Activated naive CD8-positive, alpha-beta T cell (primary cell): ENCODE measurements around the gene SFPQ.

ENCODE experiments used
- H3K27ac Mint-ChIP-seq: one replicate; pipeline ENCODE4 v1.8.0; 2021; ENCODE audit warnings: mixed read lengths
- H3K27me3 Mint-ChIP-seq: one replicate; pipeline ENCODE4 v1.8.0; 2021; ENCODE audit warnings: mixed read lengths
- H3K36me3 Mint-ChIP-seq: one replicate; pipeline ENCODE4 v1.8.0; 2021; ENCODE audit warnings: mixed read lengths
- H3K4me1 Mint-ChIP-seq: one replicate; pipeline ENCODE4 v1.8.0; 2021; ENCODE audit warnings: low read depth, mixed read lengths
- H3K4me3 Mint-ChIP-seq: one replicate; pipeline ENCODE4 v1.8.0; 2021; ENCODE audit warnings: mild to moderate bottlenecking, mixed read lengths
- H3K9me3 Mint-ChIP-seq: one replicate; pipeline ENCODE4 v1.8.0; 2021; ENCODE audit warnings: low read depth, mixed read lengths

SFPQ gene

GRCh38 chr1:35136780-35137179 lies 56.2 kb downstream of the SFPQ start:
- Mint-ChIP-seq H3K4me1 (no peaks in the 10 kb centered on the region), H3K4me3 (no peak overlapping the region), H3K36me3 (no peaks in the 10 kb centered on the region), H3K27ac (no peak overlapping the region), H3K27me3 (no peaks in the 10 kb centered on the region), H3K9me3 (no peaks in the 10 kb centered on the region)
